Mesendoderm (in vitro differentiated cells): ENCODE measurements around the gene PDE1C.
"Not testable (repeated sequence)": the region's sequence is repeated elsewhere in the genome, so short reads cannot be mapped to it uniquely, and the experiment has no call there.

Source experiments
- DNase-seq: peaks from one replicate; pipeline ENCODE4 v3.0.0; 2013
- H2AK5ac ChIP-seq: 2 replicates; pipeline ENCODE4 v1.6.1; 2013; ENCODE audit warnings: low read length, inconsistent platforms
- H2BK120ac ChIP-seq: 2 replicates; pipeline ENCODE4 v1.6.1; 2013; ENCODE audit warnings: low read depth, mild to moderate bottlenecking, low read length, moderate library complexity, mixed read lengths
- H2BK15ac ChIP-seq: replicated peaks from 2 replicates; pipeline ENCODE4 v1.6.1; 2013; ENCODE audit warnings: low read depth, mild to moderate bottlenecking, moderate library complexity
- H2BK5ac ChIP-seq: 2 replicates; pipeline ENCODE4 v1.6.1; 2013; ENCODE audit warnings: low read length, inconsistent platforms
- H3K18ac ChIP-seq: 2 replicates; pipeline ENCODE4 v1.6.1; 2013; ENCODE audit warnings: mild to moderate bottlenecking, low read length, mixed read lengths
- H3K23ac ChIP-seq: one replicate; pipeline ENCODE4 v1.6.1; 2013; ENCODE audit warnings: low read length
- H3K27ac ChIP-seq: 2 replicates; pipeline ENCODE4 v1.5.1; 2013; ENCODE audit warnings: low read depth, mild to moderate bottlenecking, inconsistent platforms, low read length, moderate library complexity
- H3K27me3 ChIP-seq: 2 replicates; pipeline ENCODE4 v1.6.1; 2013; ENCODE audit warnings: low read length, control low read depth, mild to moderate bottlenecking, inconsistent platforms; ENCODE audit not compliant: insufficient read depth, poor library complexity
- H3K36me3 ChIP-seq: 2 replicates; pipeline ENCODE4 v1.6.1; 2013; ENCODE audit warnings: low read length, inconsistent platforms; ENCODE audit not compliant: control insufficient read depth, insufficient read depth
- H3K4ac ChIP-seq: one replicate; pipeline ENCODE4 v1.6.1; 2013; ENCODE audit warnings: low read depth, mild to moderate bottlenecking, low read length, moderate library complexity
- H3K4me1 ChIP-seq: 2 replicates; pipeline ENCODE4 v1.6.1; 2013; ENCODE audit warnings: low read depth, low read length, inconsistent platforms; ENCODE audit not compliant: control insufficient read depth
- H3K4me2 ChIP-seq: 2 replicates; pipeline ENCODE4 v1.6.1; 2013; ENCODE audit warnings: low read length
- H3K4me3 ChIP-seq: 2 replicates; pipeline ENCODE4 v1.5.1; 2013; ENCODE audit warnings: mild to moderate bottlenecking, low read length
- H3K56ac ChIP-seq: one replicate; pipeline ENCODE4 v1.6.1; 2013; ENCODE audit warnings: low read length
- H3K79me1 ChIP-seq: 2 replicates; pipeline ENCODE4 v1.6.1; 2013; ENCODE audit warnings: low read length, inconsistent platforms
- H3K79me2 ChIP-seq: 2 replicates; pipeline ENCODE4 v1.6.1; 2013; ENCODE audit warnings: mild to moderate bottlenecking, low read length; ENCODE audit not compliant: control insufficient read depth, insufficient read depth
- H3K9ac ChIP-seq: 2 replicates; pipeline ENCODE4 v1.6.1; 2013; ENCODE audit warnings: low read length, inconsistent platforms
- H4K5ac ChIP-seq: one replicate; pipeline ENCODE4 v1.6.1; 2013; ENCODE audit warnings: low read length
- H4K8ac ChIP-seq: one replicate; pipeline ENCODE4 v1.6.1; 2013; ENCODE audit warnings: low read depth, mild to moderate bottlenecking, control low read depth, low read length, moderate library complexity
- WGBS: extraction: QIAGEN DNeasy Blood & Tissue Kit; methylation state at CpG from one replicate; pipeline ENCODE4 v1.1.7; 2013; ENCODE audit warnings: low lambda C conversion rate, missing lambda C conversion rate; ENCODE audit not compliant: insufficient coverage; ENCODE audit errors: extremely low coverage; 5-methylcytosine and 5-hydroxymethylcytosine counted together

The PDE1C gene

GRCh38 chr7:32022966-32023365 is 47.2 kb downstream of the PDE1C start:
- H3K27ac ChIP-seq, result no peak overlapping the region
- H3K27me3 ChIP-seq, result no peaks in the 10 kb centered on the region
- H2BK5ac ChIP-seq, result no peak overlapping the region
- no peak overlapping the region for H2BK15ac ChIP-seq
- no peak overlapping the region for H4K8ac ChIP-seq
- no peak overlapping the region for H2AK5ac ChIP-seq
- WGBS, result no CpG with 5 or more reads among the region's 4 CpGs
- no peaks in the 10 kb centered on the region for H3K79me1 ChIP-seq
- no peak overlapping the region for H3K18ac ChIP-seq
- H2BK120ac ChIP-seq, result no peak overlapping the region
- H3K9ac ChIP-seq, result no peak overlapping the region
- H3K4me1 ChIP-seq, result peaks cover 2% of the 10 kb centered on the region
- H3K4me2 ChIP-seq, result no peak overlapping the region
- no peak for DNase-seq
- H4K5ac ChIP-seq, result no peak overlapping the region
- no peak overlapping the region for H3K4ac ChIP-seq
- no peak overlapping the region for H3K23ac ChIP-seq
- H3K56ac ChIP-seq, result no peak overlapping the region
- no peaks in the 10 kb centered on the region for H3K79me2 ChIP-seq
- no peaks in the 10 kb centered on the region for H3K36me3 ChIP-seq
- H3K4me3 ChIP-seq, result no peak overlapping the region

DNA sequence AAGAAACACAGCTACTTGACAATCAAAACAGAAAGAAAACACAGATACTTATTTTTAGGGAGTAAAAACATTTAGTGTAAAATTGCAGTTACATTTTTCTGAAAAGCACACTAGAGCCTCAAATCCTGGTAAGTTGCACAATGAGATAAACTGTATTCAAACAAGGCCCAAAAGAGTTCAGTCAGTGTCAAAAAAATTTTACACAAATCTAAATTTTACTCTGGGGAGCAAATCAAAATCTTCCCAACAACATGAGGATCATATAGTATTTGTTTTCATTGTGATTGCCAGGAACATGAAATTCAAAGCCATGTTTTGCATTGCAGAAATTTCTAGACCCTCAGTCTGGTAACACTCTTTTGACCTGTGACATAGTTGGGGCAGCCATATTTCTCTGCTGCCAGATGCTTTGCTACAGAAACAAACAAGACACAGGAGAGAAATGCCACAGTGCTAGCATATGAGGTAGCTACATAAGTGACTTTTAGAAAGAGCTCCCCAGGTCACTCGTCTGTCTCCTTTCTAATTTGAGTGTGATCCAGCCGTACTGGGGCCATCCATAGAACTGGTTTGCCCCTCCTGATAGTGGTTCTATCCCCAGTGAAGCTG is 49.6 kb downstream of the PDE1C start:
- no peak overlapping the region for H3K23ac ChIP-seq
- no peak overlapping the region for H2BK5ac ChIP-seq
- peaks cover 2% of the 10 kb centered on the region for H3K4me1 ChIP-seq
- no peak overlapping the region for H3K18ac ChIP-seq
- no peak overlapping the region for H3K4me3 ChIP-seq
- no peak overlapping the region for H3K9ac ChIP-seq
- no CpG with 5 or more reads among the region's 2 CpGs for WGBS
- H3K4me2 ChIP-seq, result no peak overlapping the region
- no peak overlapping the region for H2BK15ac ChIP-seq
- no peaks in the 10 kb centered on the region for H3K36me3 ChIP-seq
- no peak overlapping the region for H3K4ac ChIP-seq
- no peaks in the 10 kb centered on the region for H3K27me3 ChIP-seq
- H2AK5ac ChIP-seq, result no peak overlapping the region
- H3K79me2 ChIP-seq, result no peaks in the 10 kb centered on the region
- no peak overlapping the region for H3K27ac ChIP-seq
- no peak overlapping the region for H4K5ac ChIP-seq
- no peak overlapping the region for H3K56ac ChIP-seq
- no peak overlapping the region for H2BK120ac ChIP-seq
- no peaks in the 10 kb centered on the region for H3K79me1 ChIP-seq
- H4K8ac ChIP-seq, result no peak overlapping the region
- no peak for DNase-seq

DNA sequence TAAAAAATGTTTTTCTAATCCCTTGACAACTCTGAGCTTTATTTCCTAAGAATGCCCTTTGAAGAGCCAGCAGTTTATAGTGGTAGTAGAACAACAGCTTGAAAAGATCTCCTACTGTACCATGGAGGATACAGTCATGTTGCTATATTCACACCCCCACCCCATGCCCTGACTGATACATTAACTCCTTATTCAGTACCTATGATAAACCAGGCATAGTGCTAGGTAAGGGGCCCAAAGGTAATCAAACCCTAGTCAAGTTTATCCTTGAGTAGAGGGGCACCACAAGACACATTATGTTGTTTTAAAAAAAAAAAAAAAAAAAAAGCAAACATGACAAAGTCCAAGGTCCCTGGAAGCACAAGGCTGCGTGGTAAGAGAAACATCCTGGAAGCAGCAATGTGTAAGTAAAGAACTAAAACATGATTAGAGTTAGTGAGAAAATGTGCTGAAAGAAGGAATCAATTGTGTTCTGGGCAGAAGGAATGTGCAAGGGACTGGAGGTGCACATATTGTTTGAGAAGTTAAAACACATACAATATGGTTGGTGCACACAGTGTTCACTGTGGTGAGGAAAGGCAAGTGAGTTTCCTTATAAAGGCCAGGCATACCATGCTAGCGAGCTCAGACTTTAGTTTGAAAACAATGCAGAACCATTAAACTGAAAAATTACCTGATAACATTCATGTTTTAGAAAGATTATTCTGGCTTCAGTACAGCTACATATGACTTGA is 51.2 kb downstream of the PDE1C start:
- Histone ChIP-seq H2BK5ac (no peak overlapping the region), H4K5ac (no peak overlapping the region), H3K79me2 (no peaks in the 10 kb centered on the region), H3K4me2 (no peak overlapping the region), H3K18ac (no peak overlapping the region), H3K4me3 (no peak overlapping the region), H3K9ac (no peak overlapping the region), H2BK120ac (no peak overlapping the region), H2BK15ac (no peak overlapping the region), H3K27me3 (no peaks in the 10 kb centered on the region), H3K4ac (no peak overlapping the region), H3K36me3 (no peaks in the 10 kb centered on the region), H4K8ac (no peak overlapping the region), H3K27ac (no peak overlapping the region), H2AK5ac (no peak overlapping the region), H3K23ac (no peak overlapping the region), H3K79me1 (no peaks in the 10 kb centered on the region), H3K56ac (no peak overlapping the region), H3K4me1 (peaks cover 2% of the 10 kb centered on the region)
- WGBS, result no CpG with 5 or more reads among the region's 2 CpGs
- peak; percentile 9 for DNase-seq

GRCh38 chr7:32015133-32015532 is 55.1 kb downstream of the PDE1C start:
- no peak overlapping the region for H2AK5ac ChIP-seq
- no peaks in the 10 kb centered on the region for H3K79me2 ChIP-seq
- H2BK5ac ChIP-seq, result no peak overlapping the region
- H3K36me3 ChIP-seq, result no peaks in the 10 kb centered on the region
- no peak overlapping the region for H3K9ac ChIP-seq
- no peaks in the 10 kb centered on the region for H3K27me3 ChIP-seq
- WGBS, result no CpG with 5 or more reads among the region's 2 CpGs
- no peak overlapping the region for H2BK120ac ChIP-seq
- DNase-seq, result peak; percentile 11
- H3K56ac ChIP-seq, result no peak overlapping the region
- no peak overlapping the region for H3K27ac ChIP-seq
- H4K5ac ChIP-seq, result no peak overlapping the region
- peaks cover 2% of the 10 kb centered on the region for H3K4me1 ChIP-seq
- H2BK15ac ChIP-seq, result no peak overlapping the region
- H3K18ac ChIP-seq, result no peak overlapping the region
- no peak overlapping the region for H3K4ac ChIP-seq
- H3K4me3 ChIP-seq, result no peak overlapping the region
- H3K79me1 ChIP-seq, result no peaks in the 10 kb centered on the region
- no peak overlapping the region for H4K8ac ChIP-seq
- no peak overlapping the region for H3K4me2 ChIP-seq
- H3K23ac ChIP-seq, result no peak overlapping the region

DNA sequence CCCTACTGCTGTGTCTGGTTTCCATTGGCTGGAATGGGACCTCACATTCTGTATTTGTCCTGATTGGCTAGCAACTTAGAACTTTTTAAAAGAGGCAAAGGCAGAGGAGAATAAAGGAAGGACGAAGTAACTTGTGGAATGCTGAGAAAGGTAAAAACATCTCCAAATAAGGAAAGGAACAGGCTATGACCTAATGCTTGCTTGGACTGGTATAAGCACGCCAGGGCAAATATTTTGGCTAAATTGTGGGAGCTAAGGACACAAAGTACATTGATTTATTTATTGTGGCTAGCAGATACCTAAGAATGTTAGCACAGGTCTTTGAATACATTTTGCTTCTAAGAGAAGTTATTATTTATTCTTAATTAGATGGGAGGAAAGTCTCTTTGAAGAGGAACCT is 56.7 kb downstream of the PDE1C start:
- not testable (repeated sequence) for H3K56ac ChIP-seq, H3K9ac ChIP-seq, H2BK120ac ChIP-seq, H3K27me3 ChIP-seq, H3K27ac ChIP-seq, H3K36me3 ChIP-seq, H3K4me2 ChIP-seq, H2BK15ac ChIP-seq, H4K8ac ChIP-seq, H2AK5ac ChIP-seq, H3K4ac ChIP-seq, H2BK5ac ChIP-seq, H3K4me1 ChIP-seq, H3K18ac ChIP-seq, H4K5ac ChIP-seq, H3K79me1 ChIP-seq, H3K79me2 ChIP-seq, H3K4me3 ChIP-seq, DNase-seq, H3K23ac ChIP-seq
- WGBS, result no CpG with 5 or more reads among the region's 2 CpGs

DNA sequence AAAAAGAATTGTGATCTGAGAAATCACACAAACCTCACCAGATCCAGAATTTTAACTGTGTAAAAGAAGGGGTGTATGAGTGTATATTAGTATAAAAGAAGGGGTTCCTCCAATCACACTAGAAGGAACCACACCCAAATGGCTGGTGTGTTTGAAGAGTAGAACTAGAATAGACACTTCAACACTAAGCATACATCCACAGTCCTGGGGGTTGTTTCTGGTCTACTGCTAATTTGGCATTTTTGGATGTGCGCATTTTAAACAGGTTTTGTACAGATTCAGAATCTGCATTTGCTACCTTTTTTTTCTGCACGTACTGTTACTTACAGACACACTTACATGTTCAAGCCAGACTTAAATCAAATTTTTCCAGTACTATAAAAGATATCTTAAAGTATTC is 64.6 kb downstream of the PDE1C start:
- Histone ChIP-seq H3K56ac (no peak overlapping the region), H3K36me3 (no peaks in the 10 kb centered on the region), H3K9ac (no peak overlapping the region), H4K5ac (no peak overlapping the region), H3K27ac (no peak overlapping the region), H2BK15ac (no peak overlapping the region), H3K79me1 (no peaks in the 10 kb centered on the region), H3K4me3 (no peak overlapping the region), H2AK5ac (no peak overlapping the region), H3K27me3 (no peaks in the 10 kb centered on the region), H2BK5ac (no peak overlapping the region), H3K4ac (no peak overlapping the region), H3K4me2 (no peak overlapping the region), H3K18ac (no peak overlapping the region), H2BK120ac (no peak overlapping the region), H3K4me1 (no peaks in the 10 kb centered on the region), H3K79me2 (no peaks in the 10 kb centered on the region), H4K8ac (no peak overlapping the region), H3K23ac (no peak overlapping the region)
- WGBS, result no CpG with 5 or more reads among the region's 2 CpGs
- DNase-seq, result no peak
